Endothelial cell (in vitro differentiated cells): ENCODE measurements around the gene ARID3C. TPM values are rescaled to one million over a fixed set of nuclear protein-coding genes. Genes with fewer than 3 reads are reported as not detected.

Experiments used
- DNase-seq: peaks from one replicate; pipeline ENCODE4 v3.0.0; 2021; ENCODE audit warnings: low spot score
- H3K27ac Mint-ChIP-seq: one replicate; pipeline ENCODE4 v1.8.0; 2021; ENCODE audit warnings: mixed read lengths, inconsistent platforms; ENCODE audit not compliant: unreplicated experiment
- H3K27me3 Mint-ChIP-seq: one replicate; pipeline ENCODE4 v1.8.0; 2021; ENCODE audit warnings: mild to moderate bottlenecking, moderate library complexity, mixed read lengths, inconsistent platforms; ENCODE audit not compliant: unreplicated experiment
- H3K36me3 Mint-ChIP-seq: one replicate; pipeline ENCODE4 v1.8.0; 2021; ENCODE audit warnings: mild to moderate bottlenecking, low read depth, mixed read lengths, inconsistent platforms; ENCODE audit not compliant: unreplicated experiment
- H3K4me1 Mint-ChIP-seq: one replicate; pipeline ENCODE4 v1.8.0; 2021; ENCODE audit warnings: mild to moderate bottlenecking, mixed read lengths, inconsistent platforms; ENCODE audit not compliant: unreplicated experiment
- H3K4me3 Mint-ChIP-seq: one replicate; pipeline ENCODE4 v1.8.0; 2021; ENCODE audit warnings: mild to moderate bottlenecking, mixed read lengths, inconsistent platforms; ENCODE audit not compliant: unreplicated experiment
- H3K9me3 Mint-ChIP-seq: one replicate; pipeline ENCODE4 v1.8.0; 2021; ENCODE audit warnings: mixed read lengths, inconsistent platforms; ENCODE audit not compliant: unreplicated experiment
- CTCF ChIP-seq: fragments of 200-600 bp; sonication (generic); IDR thresholded peaks from one replicate; pipeline ENCODE4 v1.5.0; 2021; ENCODE audit warnings: antibody characterized with exemption; ENCODE audit not compliant: unreplicated experiment
- total RNA-seq: library from RNA; stranded (reverse); fragmentation: NEBNext Ultra II Directional; extraction: Animal tissue kit (Norgen Biotek cat#: 25700); gene quantifications from one replicate; pipeline ENCODE4 v1.2.1, GENCODE V29; 2021; ENCODE audit not compliant: unreplicated experiment

The ARID3C gene
- total RNA-seq, 1 donor from 2014 or later: not detected

GRCh38 chr9:34669809-34670562 lies 41.1 kb upstream of the ARID3C start:
- DNase-seq: no peak
- H3K27me3 Mint-ChIP-seq: peaks cover 2% of the 10 kb centered on the region
- no peak overlapping the region for H3K27ac Mint-ChIP-seq
- H3K36me3 Mint-ChIP-seq: peaks cover 14% of the 10 kb centered on the region
- peaks cover 2% of the 10 kb centered on the region for H3K4me1 Mint-ChIP-seq
- no peak overlapping the region for H3K4me3 Mint-ChIP-seq
- peaks cover 4% of the 10 kb centered on the region for H3K9me3 Mint-ChIP-seq
- no peak for TF ChIP-seq CTCF

- Mint-ChIP-seq H3K4me1 (peaks cover 23% of the 10 kb centered on the region), H3K9me3 (peaks cover 4% of the 10 kb centered on the region), H3K4me3 (peak overlapping the region; percentile 83), H3K36me3 (peaks cover 25% of the 10 kb centered on the region), H3K27me3 (peaks cover 11% of the 10 kb centered on the region), H3K27ac (no peak overlapping the region)
- peak; percentile 80 for DNase-seq
- TF ChIP-seq CTCF: no peak
Observed at GRCh38 chr9:34665381-34666250, 36.8 kb upstream of the ARID3C start.

- H3K9me3 Mint-ChIP-seq: peaks cover 4% of the 10 kb centered on the region
- peak overlapping the region; percentile 92 for H3K4me3 Mint-ChIP-seq
- peaks cover 28% of the 10 kb centered on the region for H3K36me3 Mint-ChIP-seq
- H3K27me3 Mint-ChIP-seq: peaks cover 11% of the 10 kb centered on the region
- no peak overlapping the region for H3K27ac Mint-ChIP-seq
- peaks cover 23% of the 10 kb centered on the region for H3K4me1 Mint-ChIP-seq
- TF ChIP-seq CTCF: no peak
- DNase-seq: no peak
Observed at GRCh38 chr9:34665067-34665380, 36.2 kb upstream of the ARID3C start.

GRCh38 chr9:34664281-34665066 lies 35.6 kb upstream of the ARID3C start:
- peak overlapping the region; percentile 92 for H3K4me3 Mint-ChIP-seq
- TF ChIP-seq CTCF: peak; percentile 58
- H3K4me1 Mint-ChIP-seq: peaks cover 23% of the 10 kb centered on the region
- peak; percentile 87 for DNase-seq
- peaks cover 4% of the 10 kb centered on the region for H3K9me3 Mint-ChIP-seq
- peaks cover 11% of the 10 kb centered on the region for H3K27me3 Mint-ChIP-seq
- H3K27ac Mint-ChIP-seq: peak overlapping the region; percentile 55
- H3K36me3 Mint-ChIP-seq: peaks cover 23% of the 10 kb centered on the region
